HG03342 (cell line): ENCODE data around the gene ARVCF.

Experiments used
- ATAC-seq: cut with Tn5 transposase; IDR thresholded peaks from one replicate; pipeline ENCODE4 v1.9.1; 2021; ENCODE audit warnings: mild to moderate bottlenecking, moderate library complexity; ENCODE audit not compliant: unreplicated experiment

Gene ARVCF

GRCh38 chr22:20002128-20002527, 14.5 kb downstream of the ARVCF start:
- no peak for ATAC-seq

- no peak for ATAC-seq
Observed at GRCh38 chr22:20001082-20001638, 15.5 kb downstream of the ARVCF start.

- no peak for ATAC-seq
Observed at GRCh38 chr22:20000246-20001081, 16.2 kb downstream of the ARVCF start.

GRCh38 chr22:19998991-19999820, 17.4 kb downstream of the ARVCF start:
- no peak for ATAC-seq

- ATAC-seq, result no peak
Observed at GRCh38 chr22:19998232-19998951, 18.2 kb downstream of the ARVCF start.

- ATAC-seq, result no peak
Observed at GRCh38 chr22:19997561-19998231, 18.9 kb downstream of the ARVCF start.

GRCh38 chr22:19996694-19997384, 19.8 kb downstream of the ARVCF start:
- ATAC-seq, result no peak

- no peak for ATAC-seq
Observed at GRCh38 chr22:19995611-19996339, 20.8 kb downstream of the ARVCF start.

- no peak for ATAC-seq
Observed at GRCh38 chr22:19994851-19995610, 21.6 kb downstream of the ARVCF start.

- no peak for ATAC-seq
Observed at GRCh38 chr22:19993926-19994325, 22.7 kb downstream of the ARVCF start.

GRCh38 chr22:19992921-19993355, 23.7 kb downstream of the ARVCF start:
- no peak for ATAC-seq

- ATAC-seq, result no peak
Observed at GRCh38 chr22:19992481-19992911, 24.1 kb downstream of the ARVCF start.

GRCh38 chr22:19991645-19992451, 24.8 kb downstream of the ARVCF start:
- no peak for ATAC-seq

GRCh38 chr22:19991395-19991644, 25.3 kb downstream of the ARVCF start:
- ATAC-seq, result no peak

GRCh38 chr22:19990609-19991394, 25.8 kb downstream of the ARVCF start:
- ATAC-seq, result no peak

GRCh38 chr22:19990188-19990587, 26.4 kb downstream of the ARVCF start:
- ATAC-seq, result no peak

GRCh38 chr22:19989725-19990067, 26.9 kb downstream of the ARVCF start:
- ATAC-seq, result no peak
